H9 (cell line): ENCODE measurements around the gene ATP6V1B1. TPM values are rescaled to one million over a fixed set of nuclear protein-coding genes. Genes with fewer than 3 reads are reported as not detected.

Source experiments
- DNase-seq: peaks from one replicate; pipeline ENCODE4 v3.0.0-alpha.2; 2017
- H2AFZ ChIP-seq: one replicate; pipeline ENCODE4 v1.6.1; 2013; ENCODE audit warnings: mild to moderate bottlenecking, low read length, control low read depth, moderate library complexity
- H2AK5ac ChIP-seq: 2 replicates; pipeline ENCODE4 v1.6.1; 2013; ENCODE audit warnings: low read length, control low read depth, mixed read lengths; ENCODE audit not compliant: insufficient read length
- H2BK120ac ChIP-seq: one replicate; pipeline ENCODE4 v1.6.1; 2013; ENCODE audit warnings: low read depth, mild to moderate bottlenecking, low read length, control low read depth, inconsistent platforms; ENCODE audit not compliant: poor library complexity, severe bottlenecking
- H2BK12ac ChIP-seq: 2 replicates; pipeline ENCODE4 v1.6.1; 2013; ENCODE audit warnings: low read length, control low read depth, mixed read lengths, low read depth; ENCODE audit not compliant: insufficient read length
- H2BK15ac ChIP-seq: 2 replicates; pipeline ENCODE4 v1.6.1; 2013; ENCODE audit warnings: low read depth, low read length, control low read depth
- H2BK20ac ChIP-seq: one replicate; pipeline ENCODE4 v1.6.1; 2013; ENCODE audit warnings: low read depth, mild to moderate bottlenecking, low read length, control low read depth, inconsistent platforms; ENCODE audit not compliant: poor library complexity, severe bottlenecking
- H2BK5ac ChIP-seq: 2 replicates; pipeline ENCODE4 v1.6.1; 2013; ENCODE audit warnings: low read length, control low read depth, mixed read lengths; ENCODE audit not compliant: insufficient read length
- H3K14ac ChIP-seq: 2 replicates; pipeline ENCODE4 v1.6.1; 2013; ENCODE audit warnings: low read length, control low read depth; ENCODE audit not compliant: insufficient read depth
- H3K18ac ChIP-seq: 2 replicates; pipeline ENCODE4 v1.6.1; 2013; ENCODE audit warnings: low read depth, mild to moderate bottlenecking, mixed read lengths, low read length, control low read depth; ENCODE audit not compliant: insufficient read length
- H3K23ac ChIP-seq: 2 replicates; pipeline ENCODE4 v1.6.1; 2013; ENCODE audit warnings: low read length, control low read depth, mixed read lengths, low read depth; ENCODE audit not compliant: insufficient read length
- H3K23me2 ChIP-seq: 2 replicates; pipeline ENCODE4 v1.6.1; 2013; ENCODE audit warnings: low read depth, mild to moderate bottlenecking, mixed read lengths, low read length, control low read depth; ENCODE audit not compliant: insufficient read length, poor library complexity, severe bottlenecking
- H3K27ac ChIP-seq: 2 replicates; pipeline ENCODE4 v1.5.1; 2013; ENCODE audit warnings: low read length, control low read depth, mixed read lengths, low read depth; ENCODE audit not compliant: insufficient read length
- H3K27me3 ChIP-seq: 2 replicates; pipeline ENCODE4 v1.6.1; 2013; ENCODE audit warnings: low read length, control low read depth, inconsistent platforms; ENCODE audit not compliant: insufficient read depth
- H3K4ac ChIP-seq: 2 replicates; pipeline ENCODE4 v1.6.1; 2013; ENCODE audit warnings: low read depth, mild to moderate bottlenecking, control low read depth, inconsistent platforms, low read length, moderate library complexity
- H3K4me1 ChIP-seq: 2 replicates; pipeline ENCODE4 v1.6.1; 2013; ENCODE audit warnings: low read length, control low read depth, inconsistent platforms; ENCODE audit not compliant: insufficient read depth
- H3K4me2 ChIP-seq: 2 replicates; pipeline ENCODE4 v1.6.1; 2013; ENCODE audit warnings: low read length, control low read depth, mixed read lengths; ENCODE audit not compliant: insufficient read length, insufficient read depth
- H3K56ac ChIP-seq: 2 replicates; pipeline ENCODE4 v1.6.1; 2013; ENCODE audit warnings: low read depth, mild to moderate bottlenecking, mixed read lengths, low read length, control low read depth; ENCODE audit not compliant: insufficient read length
- H3K79me1 ChIP-seq: 2 replicates; pipeline ENCODE4 v1.6.1; 2013; ENCODE audit warnings: low read depth, mild to moderate bottlenecking, moderate library complexity, low read length, control low read depth, inconsistent platforms; ENCODE audit not compliant: insufficient read depth, poor library complexity, severe bottlenecking
- H3K79me2 ChIP-seq: 2 replicates; pipeline ENCODE4 v1.6.1; 2013; ENCODE audit warnings: low read length, control low read depth, inconsistent platforms; ENCODE audit not compliant: insufficient read depth
- H3K9ac ChIP-seq: 2 replicates; pipeline ENCODE4 v1.6.1; 2013; ENCODE audit warnings: low read length, control low read depth, mixed read lengths; ENCODE audit not compliant: insufficient read length; ENCODE audit errors: extremely low read depth
- H3K9me3 ChIP-seq: one replicate; pipeline ENCODE4 v1.6.1; 2013; ENCODE audit warnings: low read depth, low read length, inconsistent platforms; ENCODE audit not compliant: control insufficient read depth
- H3T11ph ChIP-seq: one replicate; pipeline ENCODE4 v1.6.1; 2013; ENCODE audit warnings: mild to moderate bottlenecking, low read length, control low read depth, inconsistent platforms
- H4K20me1 ChIP-seq: one replicate; pipeline ENCODE4 v1.6.1; 2013; ENCODE audit not compliant: control insufficient read depth, insufficient read length, insufficient read depth
- H4K5ac ChIP-seq: 2 replicates; pipeline ENCODE4 v1.6.1; 2013; ENCODE audit warnings: low read depth, mild to moderate bottlenecking, mixed read lengths, low read length, control low read depth; ENCODE audit not compliant: insufficient read length
- H4K8ac ChIP-seq: replicated peaks from 2 replicates; pipeline ENCODE4 v1.6.1; 2013; ENCODE audit warnings: low read length, control low read depth, mixed read lengths, low read depth; ENCODE audit not compliant: insufficient read length
- H4K91ac ChIP-seq: 2 replicates; pipeline ENCODE4 v1.6.1; 2013; ENCODE audit warnings: low read depth, mild to moderate bottlenecking, moderate library complexity, mixed read lengths, low read length, control low read depth; ENCODE audit not compliant: insufficient read length
- H3K27ac Mint-ChIP-seq, 3 experiments: 2 replicates in 2 of 3; 3 replicates in 1 of 3; pipeline ENCODE4 v1.8.0; 2020 to 2021; ENCODE audit warnings: mixed read lengths in 3 of 3, mild to moderate bottlenecking in 1 of 3, moderate library complexity in 1 of 3
- H3K27me3 Mint-ChIP-seq: 2 replicates; pipeline ENCODE4 v1.8.0; 2021; ENCODE audit warnings: low read depth, mild to moderate bottlenecking, moderate library complexity, mixed read lengths
- H3K36me3 Mint-ChIP-seq, 3 experiments: 2 replicates in 2 of 3; 3 replicates in 1 of 3; pipeline ENCODE4 v1.8.0; 2020 to 2021; ENCODE audit warnings: low read depth in 3 of 3, mixed read lengths in 3 of 3; ENCODE audit not compliant: insufficient read depth in 1 of 3
- H3K4me1 Mint-ChIP-seq, 2 experiments: 2 replicates each; pipeline ENCODE4 v1.8.0; 2020; ENCODE audit warnings: mixed read lengths in 2 of 2
- H3K4me3 Mint-ChIP-seq, 2 experiments: 2 replicates in 1 of 2; 3 replicates in 1 of 2; pipeline ENCODE4 v1.8.0; 2020 to 2021; ENCODE audit warnings: mild to moderate bottlenecking in 2 of 2, mixed read lengths in 2 of 2, moderate library complexity in 1 of 2
- H3K9me3 Mint-ChIP-seq, 2 experiments: 2 replicates in 1 of 2; 3 replicates in 1 of 2; pipeline ENCODE4 v1.8.0; 2020; ENCODE audit warnings: mild to moderate bottlenecking in 2 of 2, mixed read lengths in 2 of 2, moderate library complexity in 1 of 2
- CTCF ChIP-seq: fragments of 200-600 bp; sonication (generic); conservative IDR thresholded peaks from 3 replicates; pipeline ENCODE4 v1.8.0; 2021; ENCODE audit warnings: antibody characterized with exemption, mild to moderate bottlenecking
- WGBS: extraction: QIAGEN DNeasy Blood & Tissue Kit; methylation state at CpG from one replicate; pipeline ENCODE4 v1.1.7; 2013; ENCODE audit warnings: missing lambda C conversion rate, low lambda C conversion rate, mixed read lengths; ENCODE audit not compliant: insufficient read length; ENCODE audit errors: extremely low coverage; 5-methylcytosine and 5-hydroxymethylcytosine counted together
- total RNA-seq: library from RNA; stranded (reverse); gene quantifications from 2 replicates; pipeline ENCODE4 v1.2.1, GENCODE V29; 2021

The ATP6V1B1 gene
- total RNA-seq, 1 experiment from 2014 or later: not detected

- Histone ChIP-seq H4K5ac (no peak overlapping the region), H3K9me3 (no peaks in the 10 kb centered on the region), H3K4me2 (no peak overlapping the region), H2AK5ac (no peak overlapping the region), H3K14ac (no peak overlapping the region), H4K8ac (no peak overlapping the region), H2BK12ac (no peak overlapping the region), H2BK15ac (no peak overlapping the region), H3K56ac (no peak overlapping the region), H3K18ac (no peak overlapping the region), H3K27me3 (peaks cover 2% of the 10 kb centered on the region; the same call in 1 of the 2 replicates), H3K4ac (no peak overlapping the region), H2BK120ac (no peak overlapping the region), H2BK5ac (no peak overlapping the region), H3K23me2 (peaks cover 7% of the 10 kb centered on the region), H3K4me1 (no peaks in the 10 kb centered on the region), H3T11ph (no peak overlapping the region), H3K23ac (no peak overlapping the region), H3K79me1 (no peaks in the 10 kb centered on the region), H2BK20ac (no peak overlapping the region), H3K79me2 (no peaks in the 10 kb centered on the region), H4K91ac (no peak overlapping the region), H2AFZ (no peak overlapping the region), H3K9ac (no peak overlapping the region), H4K20me1 (no peaks in the 10 kb centered on the region), H3K27ac (no peak overlapping the region)
- Mint-ChIP-seq H3K27me3 (peaks cover 49% of the 10 kb centered on the region), H3K27ac (no peak overlapping the region), H3K4me3 (peak overlapping the region; percentile 49 to 76; a peak in 3 of 5 replicates), H3K4me1 (peaks cover 17 to 18% of the 10 kb centered on the region in 2 experiments), H3K36me3 (no peaks in the 10 kb centered on the region), H3K9me3 (no peaks in the 10 kb centered on the region)
- peak; percentile 24 for DNase-seq
- WGBS: no CpG with 5 or more reads among the region's 9 CpGs
- TF ChIP-seq CTCF: no peak
These were observed 43.9 kb downstream of the ATP6V1B1 start for GRCh38 chr2:70979626-70980025.
